K562 (cell line): Measurements from ENCODE around the gene KLK3. TPM values are rescaled to one million over a fixed set of nuclear protein-coding genes. Genes with fewer than 3 reads are reported as not detected.

ENCODE experiments used
- ATF1 ChIP-seq, 2 experiments: fragments of 450-650 bp in 1 of 2; IDR thresholded peaks; 2 replicates each; pipeline ENCODE4 v1.6.1; 2016; ENCODE audit warnings: missing compliant biosample characterization in 1 of 2, missing genetic modification characterization in 1 of 2
- CREB1 ChIP-seq, 2 experiments: sonication (generic) in 1 of 2; formaldehyde crosslinking in 1 of 2; IDR thresholded peaks; 2 replicates each; pipeline versions ENCODE4 v1.6.1 to v1.8.0; 2012 to 2022; ENCODE audit warnings: inconsistent platforms in 1 of 2, mild to moderate bottlenecking in 1 of 2, missing genetic modification reagents in 1 of 2, moderate library complexity in 1 of 2
- E2F1 ChIP-seq: sonication (generic); formaldehyde crosslinking; IDR thresholded peaks from 2 replicates; pipeline ENCODE4 v1.8.1; 2023; ENCODE audit warnings: mild to moderate bottlenecking, missing genetic modification reagents, moderate library complexity
- E2F8 ChIP-seq: fragments of 450-650 bp; IDR thresholded peaks from 2 replicates; pipeline ENCODE4 v1.7.1; 2018; ENCODE audit warnings: mild to moderate bottlenecking, low read depth; ENCODE audit not compliant: partially characterized antibody
- FOXA3 ChIP-seq, 2 experiments: fragments of 450-650 bp in 1 of 2; sonication (generic) in 1 of 2; formaldehyde crosslinking; IDR thresholded peaks in 1 of 2; conservative IDR thresholded peaks in 1 of 2; 2 replicates each; pipeline versions ENCODE4 v1.4.0 to v1.8.0; 2020 to 2022; ENCODE audit warnings: mild to moderate bottlenecking in 2 of 2, missing genetic modification reagents in 1 of 2
- HDAC1 ChIP-seq, 2 experiments: fragments of 450-650 bp; IDR thresholded peaks; 2 replicates each; pipeline ENCODE4 v1.6.1; 2016 to 2017; ENCODE audit warnings: inconsistent platforms in 1 of 2, mild to moderate bottlenecking in 1 of 2, moderate library complexity in 1 of 2
- MTA3 ChIP-seq: fragments of 450-650 bp; formaldehyde crosslinking; IDR thresholded peaks from 2 replicates; pipeline ENCODE4 v1.6.1; 2017; ENCODE audit warnings: mild to moderate bottlenecking, borderline replicate concordance
- NFRKB ChIP-seq: fragments of 450-650 bp; IDR thresholded peaks from 2 replicates; pipeline ENCODE4 v1.6.1; 2016; ENCODE audit warnings: low read depth
- PCBP1 ChIP-seq: fragments of 200-400 bp; formaldehyde crosslinking; IDR thresholded peaks from 2 replicates; pipeline ENCODE4 v1.6.1; 2018; ENCODE audit warnings: mild to moderate bottlenecking, low read depth, low read length; ENCODE audit not compliant: poor library complexity, severe bottlenecking
- PHF20 ChIP-seq: fragments of 450-650 bp; IDR thresholded peaks from 2 replicates; pipeline ENCODE4 v1.6.1; 2018; ENCODE audit not compliant: partially characterized antibody
- PHTF2 ChIP-seq: fragments of 250-450 bp; sonication (Bioruptor Pico); IDR thresholded peaks from 2 replicates; pipeline ENCODE4 v1.5.0; 2021; ENCODE audit warnings: mild to moderate bottlenecking
- POLR2H ChIP-seq: IDR thresholded peaks from 2 replicates; pipeline ENCODE4 v1.6.1; 2016; ENCODE audit warnings: missing genetic modification characterization, low read depth, mild to moderate bottlenecking, control low read depth, missing compliant biosample characterization, moderate library complexity
- RFX1 ChIP-seq: fragments of 450-650 bp; IDR thresholded peaks from 2 replicates; pipeline ENCODE4 v1.6.1; 2016; ENCODE audit warnings: mild to moderate bottlenecking, moderate library complexity
- SMAD1 ChIP-seq: fragments of 150-350 bp; IDR thresholded peaks from 2 replicates; pipeline ENCODE4 v1.6.1; 2014; ENCODE audit warnings: low read length, low read depth; ENCODE audit not compliant: partially characterized antibody
- SMARCA5 ChIP-seq: fragments of 450-650 bp; IDR thresholded peaks from 2 replicates; pipeline ENCODE4 v1.6.1; 2016
- SREBF1 ChIP-seq: fragments of 150-350 bp; IDR thresholded peaks from 2 replicates; pipeline ENCODE4 v1.6.1; 2014; ENCODE audit warnings: antibody characterized with exemption, low read depth, low read length, borderline replicate concordance
- SUPT5H ChIP-seq: fragments of 450-650 bp; IDR thresholded peaks from 2 replicates; pipeline ENCODE4 v1.6.1; 2016
- TAF1 ChIP-seq: IDR thresholded peaks from 2 replicates; pipeline ENCODE4 v1.6.1; 2011; ENCODE audit warnings: mild to moderate bottlenecking, low read length, moderate library complexity; ENCODE audit not compliant: insufficient read depth, control insufficient read depth, severe bottlenecking; ENCODE audit errors: extremely low read depth
- ZNF140 ChIP-seq: fragments of 250-450 bp; sonication (Bioruptor Pico); IDR thresholded peaks from 2 replicates; pipeline ENCODE4 v1.8.0; 2021; ENCODE audit warnings: moderate library complexity, mild to moderate bottlenecking, inconsistent platforms
- ZNF239 ChIP-seq: fragments of 250-450 bp; sonication (Bioruptor Pico); IDR thresholded peaks from 2 replicates; pipeline ENCODE4 v1.4.0; 2020; ENCODE audit warnings: mild to moderate bottlenecking
- polyA plus RNA-seq, 8 experiments: library from polyadenylated mRNA; depleted of rRNA in 4 of 8; stranded (reverse) in 5 of 8; unstranded in 3 of 8; fragments of >200 nt; fragmentation: Nextera tagmentation in 2 of 8; fragmentation: Illumina TruSeq in 1 of 8; extraction: Ambion mirVana in 2 of 8; extraction: Trizol in 1 of 8; gene quantifications; 2 replicates each; pipeline versions ENCODE4 v1.2.1 to v1.2.3, GENCODE V29; 2011 to 2014; ENCODE audit warnings: inconsistent platforms in 1 of 8, missing spikeins in 1 of 8
- total RNA-seq, 7 experiments: library from RNA; depleted of rRNA in 6 of 7; stranded (reverse); fragments of >200 nt in 6 of 7; fragmentation: Illumina TruSeq in 2 of 7; extraction: Trizol in 2 of 7; gene quantifications; 2 replicates each; pipeline versions ENCODE4 v1.2.1 to v1.2.3, GENCODE V29; 2011 to 2021; ENCODE audit warnings: low replicate concordance in 1 of 7
- TF ChIP-seq, protein P1 (sequence below): fragments of 250-450 bp; sonication (Bioruptor Pico); IDR thresholded peaks from 2 replicates; pipeline ENCODE4 v1.8.0; 2022; ENCODE audit warnings: inconsistent platforms, mild to moderate bottlenecking, moderate library complexity, borderline replicate concordance

The KLK3 gene
- total and polyA plus RNA-seq, 9 of the 15 experiments (the other 6 are each of a cell fraction or from before 2014, with no cell fraction given): not detected

DNA sequence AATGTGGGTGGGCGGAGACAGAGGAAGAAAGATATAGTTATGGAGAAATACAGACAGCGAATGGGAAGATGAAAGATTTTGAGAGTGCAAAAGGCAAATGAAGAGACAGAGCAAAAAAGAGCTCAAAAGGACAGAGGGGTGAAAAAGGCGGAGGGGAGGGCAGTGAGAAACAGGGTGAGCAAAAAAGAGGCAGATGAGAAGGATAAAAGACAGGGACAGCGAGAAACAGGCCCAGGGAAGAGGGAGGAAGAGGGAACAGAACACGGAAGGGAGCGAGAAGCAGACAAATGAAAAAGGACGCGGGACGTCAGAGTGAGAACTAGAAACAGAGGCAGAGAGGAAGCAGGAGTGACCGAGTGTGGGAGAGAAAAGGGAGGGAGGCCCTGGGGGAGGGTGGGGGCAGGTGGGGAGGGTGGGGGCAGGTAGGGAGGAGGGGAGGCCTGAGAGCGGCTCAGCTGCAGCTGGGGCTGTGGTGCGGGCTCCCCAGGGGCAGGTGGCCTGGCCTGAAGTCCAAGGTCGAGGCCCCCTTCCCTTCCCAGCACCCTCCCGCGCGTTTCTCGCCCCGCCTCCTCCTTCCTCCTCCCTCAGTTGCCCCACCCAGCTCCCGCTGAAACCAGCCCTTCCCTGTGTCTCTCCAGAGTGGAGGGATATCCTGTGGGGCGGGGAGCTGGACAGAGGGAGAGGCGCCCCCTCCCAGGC, 34.0 kb upstream of the KLK3 start (continued):
- TF ChIP-seq CREB1 (IDR thresholded peaks at IDR 0.05): no peak
- no peak for TF ChIP-seq CREB1 (CRISPR knock-in tag; IDR thresholded peaks at IDR 0.05)
- TF ChIP-seq E2F1: no peak
- no peak for TF ChIP-seq PHTF2 (CRISPR knock-in tag)
- no peak for TF ChIP-seq ZNF140 (CRISPR knock-in tag)
- no peak for TF ChIP-seq TAF1
- peak in 1 of 2 experiments; percentile 69; a peak in 2 of 4 replicates for TF ChIP-seq HDAC1 (IDR thresholded peaks at IDR 0.05)
- TF ChIP-seq ZNF239: no peak
- TF ChIP-seq, protein P1, sequence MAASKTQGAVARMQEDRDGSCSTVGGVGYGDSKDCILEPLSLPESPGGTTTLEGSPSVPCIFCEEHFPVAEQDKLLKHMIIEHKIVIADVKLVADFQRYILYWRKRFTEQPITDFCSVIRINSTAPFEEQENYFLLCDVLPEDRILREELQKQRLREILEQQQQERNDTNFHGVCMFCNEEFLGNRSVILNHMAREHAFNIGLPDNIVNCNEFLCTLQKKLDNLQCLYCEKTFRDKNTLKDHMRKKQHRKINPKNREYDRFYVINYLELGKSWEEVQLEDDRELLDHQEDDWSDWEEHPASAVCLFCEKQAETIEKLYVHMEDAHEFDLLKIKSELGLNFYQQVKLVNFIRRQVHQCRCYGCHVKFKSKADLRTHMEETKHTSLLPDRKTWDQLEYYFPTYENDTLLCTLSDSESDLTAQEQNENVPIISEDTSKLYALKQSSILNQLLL (CRISPR knock-in tag): no peak
- TF ChIP-seq SMAD1: no peak
- no peak for TF ChIP-seq POLR2H (tag)
- TF ChIP-seq ATF1 (CRISPR knock-in tag; IDR thresholded peaks at IDR 0.05): no peak
- TF ChIP-seq ATF1 (tag; IDR thresholded peaks at IDR 0.05): no peak
- TF ChIP-seq FOXA3 (CRISPR knock-in tag; conservative IDR thresholded peaks at IDR 0.05 in 1 of 2, IDR thresholded peaks at IDR 0.05 in 1 of 2): 0 out of 4 replicates have a peak, but pooled peaks of 1 of the 2 experiments have one; percentile 8
- no peak for TF ChIP-seq SREBF1
- TF ChIP-seq MTA3: no peak
- no peak for TF ChIP-seq PHF20
- TF ChIP-seq NFRKB: 0 out of 2 replicates have a peak, but pooled peaks have one; percentile 61
- TF ChIP-seq RFX1: no peak
- TF ChIP-seq SUPT5H: 0 out of 2 replicates have a peak, but pooled peaks have one; percentile 30
- TF ChIP-seq E2F8: no peak
- TF ChIP-seq PCBP1: peak; percentile 52
- TF ChIP-seq SMARCA5: peak; percentile 59; the same call in 1 of the 2 replicates
